Suprapubic skin (tissue), 4 donors: ENCODE results near the gene PCDH15. TPM values are rescaled to one million over a fixed set of nuclear protein-coding genes. Genes with fewer than 3 reads are reported as not detected.

Experiments
- DNase-seq, 2 donors: peaks; one replicate each; pipeline ENCODE4 v3.0.0-alpha.2; 2019; ENCODE audit warnings: low spot score in 2 of 2
- H3K27ac ChIP-seq: fragments of 200-600 bp; sonication (generic); one replicate; pipeline ENCODE4 v1.5.1; 2019
- H3K27me3 ChIP-seq: fragments of 200-600 bp; sonication (generic); one replicate; pipeline ENCODE4 v1.5.1; 2019
- H3K36me3 ChIP-seq: fragments of 200-600 bp; sonication (generic); one replicate; pipeline ENCODE4 v1.5.1; 2019
- H3K4me1 ChIP-seq: fragments of 200-600 bp; sonication (generic); one replicate; pipeline ENCODE4 v1.5.1; 2019
- H3K4me3 ChIP-seq: fragments of 200-600 bp; sonication (generic); one replicate; pipeline ENCODE4 v1.5.1; 2019; ENCODE audit warnings: mild to moderate bottlenecking
- H3K9me3 ChIP-seq: fragments of 200-600 bp; sonication (generic); one replicate; pipeline ENCODE4 v1.5.1; 2019
- EP300 ChIP-seq: sonication (generic); formaldehyde crosslinking; IDR thresholded peaks from one replicate; pipeline ENCODE4 v1.6.1; 2017; ENCODE audit warnings: antibody characterized with exemption
- POLR2A ChIP-seq, 2 donors: fragments of 450-650 bp; IDR thresholded peaks; one replicate each; pipeline ENCODE4 v1.6.1; 2017; ENCODE audit warnings: antibody characterized with exemption in 2 of 2, mild to moderate bottlenecking in 2 of 2, moderate library complexity in 2 of 2
- POLR2AphosphoS5 ChIP-seq, 3 donors: sonication (generic); formaldehyde crosslinking; IDR thresholded peaks; one replicate each; pipeline ENCODE4 v1.6.1; 2017; ENCODE audit warnings: antibody characterized with exemption in 3 of 3
- WGBS: methylation state at CpG from one replicate; pipeline ENCODE4 v1.1.5; 2018; 5-methylcytosine and 5-hydroxymethylcytosine counted together
- total RNA-seq, 4 donors: library from RNA; depleted of rRNA; stranded (reverse); fragments of >200 nt; gene quantifications; one replicate each; pipeline ENCODE4 v1.1.0, GENCODE V29; 2016
- TF ChIP-seq, protein P1 (sequence below), 2 donors: fragments of 200-600 bp in 1 of 2; fragments of 450-650 bp in 1 of 2; sonication (generic) in 1 of 2; IDR thresholded peaks; one replicate each; pipeline ENCODE4 v1.5.1; 2016 to 2019; ENCODE audit warnings: antibody characterized with exemption in 2 of 2, mild to moderate bottlenecking in 1 of 2, moderate library complexity in 1 of 2

The PCDH15 gene
- total RNA-seq, 4 donors from 2014 or later: 0.11 TPM; not detected in 3

DNA sequence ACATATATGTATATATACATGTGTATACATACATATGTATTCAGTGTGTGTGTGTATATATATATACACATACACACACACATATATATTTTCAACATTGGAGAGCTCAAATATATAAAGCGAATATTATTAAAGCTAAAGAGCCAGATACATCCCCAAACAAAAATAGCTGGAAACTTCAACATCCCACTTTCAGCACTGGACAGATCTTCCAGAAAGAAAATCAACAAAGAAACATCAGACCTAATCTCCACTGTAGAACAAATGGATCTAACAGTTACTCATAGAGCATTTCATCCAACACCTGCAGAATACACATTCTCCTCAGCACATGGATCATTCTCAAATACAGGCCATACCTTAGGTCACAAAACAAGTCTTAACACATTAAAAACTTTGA, 799.0 kb downstream of the PCDH15 start:
- Histone ChIP-seq H3K27me3 (no peaks in the 10 kb centered on the region), H3K27ac (no peak overlapping the region), H3K4me3 (no peak overlapping the region), H3K4me1 (no peaks in the 10 kb centered on the region), H3K36me3 (no peaks in the 10 kb centered on the region), H3K9me3 (no peaks in the 10 kb centered on the region)
- WGBS: 86% methylated on average over 1 of the region's 1 CpG
- TF ChIP-seq, protein P1, sequence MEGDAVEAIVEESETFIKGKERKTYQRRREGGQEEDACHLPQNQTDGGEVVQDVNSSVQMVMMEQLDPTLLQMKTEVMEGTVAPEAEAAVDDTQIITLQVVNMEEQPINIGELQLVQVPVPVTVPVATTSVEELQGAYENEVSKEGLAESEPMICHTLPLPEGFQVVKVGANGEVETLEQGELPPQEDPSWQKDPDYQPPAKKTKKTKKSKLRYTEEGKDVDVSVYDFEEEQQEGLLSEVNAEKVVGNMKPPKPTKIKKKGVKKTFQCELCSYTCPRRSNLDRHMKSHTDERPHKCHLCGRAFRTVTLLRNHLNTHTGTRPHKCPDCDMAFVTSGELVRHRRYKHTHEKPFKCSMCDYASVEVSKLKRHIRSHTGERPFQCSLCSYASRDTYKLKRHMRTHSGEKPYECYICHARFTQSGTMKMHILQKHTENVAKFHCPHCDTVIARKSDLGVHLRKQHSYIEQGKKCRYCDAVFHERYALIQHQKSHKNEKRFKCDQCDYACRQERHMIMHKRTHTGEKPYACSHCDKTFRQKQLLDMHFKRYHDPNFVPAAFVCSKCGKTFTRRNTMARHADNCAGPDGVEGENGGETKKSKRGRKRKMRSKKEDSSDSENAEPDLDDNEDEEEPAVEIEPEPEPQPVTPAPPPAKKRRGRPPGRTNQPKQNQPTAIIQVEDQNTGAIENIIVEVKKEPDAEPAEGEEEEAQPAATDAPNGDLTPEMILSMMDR (IDR thresholded peaks at IDR 0.05): no peak
- no peak for TF ChIP-seq EP300
- no peak for TF ChIP-seq POLR2A (IDR thresholded peaks at IDR 0.05)
- no peak for TF ChIP-seq POLR2AphosphoS5 (IDR thresholded peaks at IDR 0.05)
- no peak for DNase-seq

DNA sequence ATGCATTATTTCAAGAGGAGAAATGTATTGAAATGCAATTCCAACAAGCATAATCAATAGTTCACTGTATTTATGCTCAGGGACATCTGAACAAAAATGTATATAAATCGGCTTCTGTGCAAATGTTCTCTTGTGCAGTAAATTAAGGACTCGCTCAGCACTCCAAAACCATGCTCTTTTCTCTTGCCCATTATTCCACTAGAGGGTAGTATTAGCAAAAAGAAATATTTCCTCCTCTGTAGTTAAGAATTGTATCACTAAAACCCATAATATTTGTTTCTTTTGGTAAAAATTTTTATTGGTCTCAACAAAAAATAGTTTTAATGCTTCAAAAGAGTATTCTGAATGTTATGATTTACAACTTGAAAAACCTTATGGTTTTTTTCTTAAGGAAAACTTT, 803.1 kb downstream of the PCDH15 start:
- Histone ChIP-seq H3K27ac (no peak overlapping the region), H3K27me3 (no peaks in the 10 kb centered on the region), H3K4me3 (no peak overlapping the region), H3K4me1 (no peaks in the 10 kb centered on the region), H3K9me3 (no peaks in the 10 kb centered on the region), H3K36me3 (no peaks in the 10 kb centered on the region)
- no peak for DNase-seq
- TF ChIP-seq POLR2AphosphoS5 (IDR thresholded peaks at IDR 0.05): no peak
- TF ChIP-seq POLR2A (IDR thresholded peaks at IDR 0.05): no peak
- TF ChIP-seq, protein P1 (IDR thresholded peaks at IDR 0.05): no peak
- 30% methylated on average over 2 of the region's 2 CpGs for WGBS

DNA sequence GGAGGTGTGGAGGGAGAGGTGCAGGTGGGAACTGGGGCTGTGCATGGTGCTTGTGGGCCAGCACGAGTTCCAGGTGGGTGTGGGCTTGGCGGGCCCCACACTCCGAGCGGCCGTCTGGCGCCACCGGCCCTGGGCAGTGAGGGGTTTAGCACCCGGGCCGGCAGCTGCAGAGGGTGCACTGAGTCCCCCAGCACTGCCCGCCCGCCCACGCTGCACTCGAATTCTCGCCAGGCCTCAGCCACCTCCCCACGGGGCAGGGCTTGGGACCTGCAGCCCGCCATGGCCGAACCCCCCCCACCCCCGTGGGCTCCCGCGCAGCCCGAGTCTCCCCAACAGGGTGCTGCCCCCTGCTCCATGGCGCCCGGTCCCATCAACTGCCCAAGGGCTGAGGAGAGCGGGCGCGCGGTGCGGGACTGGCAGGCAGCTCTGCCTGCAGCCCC, 810.2 kb downstream of the PCDH15 start:
- WGBS: 84% methylated on average over 10 of the region's 28 CpGs
- DNase-seq: no peak
- no peak for TF ChIP-seq EP300
- TF ChIP-seq POLR2AphosphoS5 (IDR thresholded peaks at IDR 0.05): no peak
- TF ChIP-seq, protein P1 (IDR thresholded peaks at IDR 0.05): no peak
- no peak for TF ChIP-seq POLR2A (IDR thresholded peaks at IDR 0.05)

DNA sequence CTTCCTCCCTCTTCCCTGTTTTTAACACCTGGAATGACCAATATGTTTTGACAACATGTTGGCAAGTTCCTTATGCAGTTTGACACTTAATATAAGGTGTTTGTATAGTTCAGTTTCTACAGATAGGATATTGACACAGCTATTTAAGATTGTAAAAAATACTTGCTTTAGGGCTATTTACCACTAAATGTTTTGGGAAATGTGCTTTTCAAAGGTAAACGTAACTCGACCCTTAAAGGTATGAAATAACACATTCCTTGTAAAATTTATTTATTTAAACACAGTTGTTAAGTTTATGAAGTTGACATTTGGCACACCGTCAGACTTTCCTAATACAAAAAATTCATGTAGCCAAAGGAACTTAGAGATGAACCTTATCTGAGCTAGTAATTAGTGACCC, 817.6 kb downstream of the PCDH15 start:
- no peaks in the 10 kb centered on the region for H3K9me3 ChIP-seq
- H3K27me3 ChIP-seq: no peaks in the 10 kb centered on the region
- TF ChIP-seq, protein P1 (IDR thresholded peaks at IDR 0.05): no peak
- no peak for TF ChIP-seq POLR2A (IDR thresholded peaks at IDR 0.05)
- no peak for TF ChIP-seq POLR2AphosphoS5 (IDR thresholded peaks at IDR 0.05)
- TF ChIP-seq EP300: no peak
- H3K27ac ChIP-seq: no peak overlapping the region
- no peak for DNase-seq
- H3K4me3 ChIP-seq: no peak overlapping the region
- H3K4me1 ChIP-seq: no peaks in the 10 kb centered on the region
- H3K36me3 ChIP-seq: no peaks in the 10 kb centered on the region
- WGBS: 53% methylated on average over 3 of the region's 3 CpGs

More for the DNA sequence above, 810.2 kb downstream of the PCDH15 start:
- H3K27ac ChIP-seq: no peak overlapping the region
- H3K36me3 ChIP-seq: no peaks in the 10 kb centered on the region
- no peaks in the 10 kb centered on the region for H3K27me3 ChIP-seq
- no peaks in the 10 kb centered on the region for H3K4me1 ChIP-seq
- H3K9me3 ChIP-seq: peaks cover 3% of the 10 kb centered on the region
- no peak overlapping the region for H3K4me3 ChIP-seq

DNA sequence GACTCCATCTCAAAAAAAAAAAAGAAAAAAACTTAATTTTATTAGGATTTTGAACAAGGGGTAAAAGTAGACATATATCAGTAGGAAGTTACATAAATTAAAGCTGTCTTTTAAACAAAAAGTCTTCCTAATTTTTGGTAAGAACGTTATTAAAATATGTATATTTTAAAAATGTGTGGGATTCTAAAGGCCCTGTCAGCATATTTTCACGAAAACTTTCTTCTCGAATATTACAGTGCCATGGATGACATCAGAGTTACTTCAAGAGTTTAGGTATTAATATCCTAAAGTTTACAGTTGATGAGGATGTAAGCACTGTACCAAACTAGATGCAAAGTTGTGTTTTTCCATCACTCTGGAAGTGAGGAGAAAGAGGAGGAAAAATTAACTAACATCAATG, 820.8 kb downstream of the PCDH15 start:
- DNase-seq: no peak
- no peak for TF ChIP-seq POLR2AphosphoS5 (IDR thresholded peaks at IDR 0.05)
- no peak for TF ChIP-seq POLR2A (IDR thresholded peaks at IDR 0.05)
- TF ChIP-seq, protein P1 (IDR thresholded peaks at IDR 0.05): no peak
- no peak for TF ChIP-seq EP300
- H3K27ac ChIP-seq: no peak overlapping the region
- no peak overlapping the region for H3K4me3 ChIP-seq
- H3K4me1 ChIP-seq: no peaks in the 10 kb centered on the region
- 88% methylated on average over 3 of the region's 3 CpGs for WGBS
- no peaks in the 10 kb centered on the region for H3K27me3 ChIP-seq
- peaks cover 5% of the 10 kb centered on the region for H3K9me3 ChIP-seq
- H3K36me3 ChIP-seq: no peaks in the 10 kb centered on the region
